ENCODE data around the gene RNF19B. TPM values are rescaled to one million over a fixed set of nuclear protein-coding genes. Genes with fewer than 3 reads are reported as not detected.

Gene RNF19B
- total RNA-seq, 1 experiment from 2014 or later = 22.5 TPM

- no TSS peak for BruUV-seq (replicated peaks)
Observed at GRCh38 chr1:33002006-33002405, 37.4 kb upstream of the RNF19B start.

More at GRCh38 chr1:33002006-33002405, 37.4 kb upstream of the RNF19B start:
- Histone ChIP-seq H2AFZ (ENCODE audit: low read depth, low read length, poor library complexity, severe bottlenecking) (no peak overlapping the region), H3K4me3 (replicated peaks in 1 of 2; ENCODE audit: low read depth in 1 of 2, low read length in 2 of 2) (no peak overlapping the region), H3K9ac (ENCODE audit: low read length) (no peak overlapping the region), H4K20me1 (ENCODE audit: insufficient read depth) (no peaks in the 10 kb centered on the region), H3K36me3 (ENCODE audit: control insufficient read depth in 1 of 2, insufficient read depth in 2 of 2, low read length in 2 of 2) (no peaks in the 10 kb centered on the region), H3K9me2 (ENCODE audit: insufficient read depth) (no peaks in the 10 kb centered on the region), H3K4me1 (ENCODE audit: control insufficient read depth in 1 of 2, insufficient read depth in 2 of 2, low read length in 2 of 2) (peaks cover 1 to 6% of the 10 kb centered on the region in 2 experiments; a peak in 3 of 4 replicates), H3K9me3 (ENCODE audit: control insufficient read depth in 1 of 2, insufficient read depth in 1 of 2, low read depth in 1 of 2, low read length in 2 of 2) (no peaks in the 10 kb centered on the region), H3K27me3 (ENCODE audit: insufficient read depth, low read length) (no peaks in the 10 kb centered on the region), H3K4me2 (ENCODE audit: low read length) (no peak overlapping the region), H3K27ac (ENCODE audit: low read depth, low read length) (no peak overlapping the region), H3K79me2 (ENCODE audit: insufficient read depth, low read length) (peaks cover 4% of the 10 kb centered on the region; the same call in 1 of the 2 replicates)
- no peak for DNase-seq (ENCODE audit: low read depth, low spot score)
- ChIA-PET CTCF (interaction anchor here (1.6 to 3.0 kb wide), 2 partner anchors 10 to 69 kb away, joined by 7 read pairs; no protein-coding TSS in a partner anchor), POLR2A (interaction anchor here (0.7 to 1.2 kb wide), 2 partner anchors 10 to 130 kb away, joined by 3 read pairs; no protein-coding TSS in a partner anchor), RAD21 (ENCODE audit: low non-redundant PET in 1 of 2, low total read pairs in 2 of 2, uncharacterized antibody in 2 of 2, unreplicated experiment in 2 of 2) (no interaction called here)
- intact Hi-C loops (cut with micrococcal nuclease) = no loop called here
- TF ChIP-seq ATF3 (IDR thresholded peaks at IDR 0.05) (no peak), POLR2A (IDR thresholded peaks at IDR 0.05; ENCODE audit: borderline replicate concordance, extremely low read depth, insufficient read depth, insufficient read length) (no peak), SIN3A (IDR thresholded peaks at IDR 0.05; ENCODE audit: low read depth) (no peak), SRF (IDR thresholded peaks at IDR 0.05; ENCODE audit: low read depth) (no peak), CBX3 (IDR thresholded peaks at IDR 0.05; ENCODE audit: low read depth) (no peak), REST (IDR thresholded peaks at IDR 0.05; ENCODE audit: low read depth) (no peak), JUND (IDR thresholded peaks at IDR 0.05) (no peak), EGR1 (IDR thresholded peaks at IDR 0.05; ENCODE audit: low read depth) (no peak), ELF1 (IDR thresholded peaks at IDR 0.05; ENCODE audit: borderline replicate concordance, low read depth) (no peak), RAD21 (IDR thresholded peaks at IDR 0.05; ENCODE audit: low read depth) (no peak), YY1 (IDR thresholded peaks at IDR 0.05; ENCODE audit: extremely low read depth, insufficient replicate concordance, low read depth, low read length) (no peak), FOSL1 (IDR thresholded peaks at IDR 0.05; ENCODE audit: low read depth) (no peak), ZNF274 (IDR thresholded peaks at IDR 0.05; ENCODE audit: low read depth, low read length) (no peak), ZFX (IDR thresholded peaks at IDR 0.05) (no peak), POLR2AphosphoS5 (IDR thresholded peaks at IDR 0.05; ENCODE audit: low read depth, low read length) (no peak), ZBTB33 (IDR thresholded peaks at IDR 0.05; ENCODE audit: extremely low read depth, insufficient replicate concordance, low read length) (no peak), SP1 (IDR thresholded peaks at IDR 0.05; ENCODE audit: low read depth) (no peak), TCF7L2 (IDR thresholded peaks at IDR 0.05; ENCODE audit: borderline replicate concordance, extremely low read depth, insufficient read depth, insufficient read length) (no peak), EZH2phosphoT487 (IDR thresholded peaks at IDR 0.05; ENCODE audit: borderline replicate concordance) (no peak)
- no peak for ATAC-seq

Measured in HCT116 (cell line).